ENCODE results near the gene ANO7.

- TF ChIP-seq CTCF (IDR thresholded peaks at IDR 0.05) (no peak), POLR2A (IDR thresholded peaks at IDR 0.05) (no peak)
Measured at GRCh38 chr2:241238693-241239198, 50.3 kb downstream of the ANO7 start.
